ENCODE data around the gene MSS51.

GRCh38 chr10:73424478-73424877 is 8.9 kb downstream of the MSS51 start:
- TF ChIP-seq CTCF (IDR thresholded peaks at IDR 0.05; ENCODE audit: borderline replicate concordance, extremely low read depth, low read length, poor library complexity, severe bottlenecking) (no peak), EZH2 (IDR thresholded peaks at IDR 0.05; ENCODE audit: borderline replicate concordance, low read depth, low read length, severe bottlenecking) (no peak)

All from DND-41 (cell line).